HUES48 (cell line): ENCODE data around the gene WDR19.

Source experiments
- H3K27ac ChIP-seq: one replicate; pipeline ENCODE4 v1.7.0; 2013; ENCODE audit warnings: low read depth, low read length, inconsistent platforms
- H3K27me3 ChIP-seq: 2 replicates; pipeline ENCODE4 v1.6.1; 2013; ENCODE audit warnings: mild to moderate bottlenecking, low read length; ENCODE audit not compliant: control insufficient read depth, insufficient read depth
- H3K36me3 ChIP-seq: 2 replicates; pipeline ENCODE4 v1.6.1; 2013; ENCODE audit warnings: low read length; ENCODE audit not compliant: control insufficient read depth, insufficient read depth
- H3K4me1 ChIP-seq: 2 replicates; pipeline ENCODE4 v1.6.1; 2013; ENCODE audit warnings: mild to moderate bottlenecking, low read length; ENCODE audit not compliant: control insufficient read depth, insufficient read depth
- H3K4me3 ChIP-seq: 2 replicates; pipeline ENCODE4 v1.5.1; 2013; ENCODE audit warnings: mild to moderate bottlenecking, low read depth, low read length
- H3K9ac ChIP-seq: 2 replicates; pipeline ENCODE4 v1.6.1; 2013; ENCODE audit warnings: mild to moderate bottlenecking, low read depth, low read length, moderate library complexity
- H3K9me3 ChIP-seq: 2 replicates; pipeline ENCODE4 v1.6.1; 2013; ENCODE audit warnings: low read length; ENCODE audit not compliant: control insufficient read depth, insufficient read depth

WDR19 gene

GRCh38 chr4:39324446-39324845 is 142.1 kb downstream of the WDR19 start:
- H3K27ac ChIP-seq, result no peak overlapping the region
- no peaks in the 10 kb centered on the region for H3K9me3 ChIP-seq
- H3K4me1 ChIP-seq, result no peaks in the 10 kb centered on the region
- no peaks in the 10 kb centered on the region for H3K27me3 ChIP-seq
- no peak overlapping the region for H3K4me3 ChIP-seq
- H3K9ac ChIP-seq, result no peak overlapping the region
- peaks cover 75% of the 10 kb centered on the region for H3K36me3 ChIP-seq

- H3K4me3 ChIP-seq, result no peak overlapping the region
- no peaks in the 10 kb centered on the region for H3K9me3 ChIP-seq
- no peak overlapping the region for H3K9ac ChIP-seq
- no peak overlapping the region for H3K27ac ChIP-seq
- no peaks in the 10 kb centered on the region for H3K27me3 ChIP-seq
- no peaks in the 10 kb centered on the region for H3K4me1 ChIP-seq
- H3K36me3 ChIP-seq, result peaks cover 69% of the 10 kb centered on the region
Observed at GRCh38 chr4:39324897-39325613, 142.7 kb downstream of the WDR19 start.

GRCh38 chr4:39326468-39326977 is 144.2 kb downstream of the WDR19 start:
- peaks cover 54% of the 10 kb centered on the region for H3K36me3 ChIP-seq
- H3K9me3 ChIP-seq, result no peaks in the 10 kb centered on the region
- H3K9ac ChIP-seq, result no peak overlapping the region
- no peaks in the 10 kb centered on the region for H3K4me1 ChIP-seq
- no peaks in the 10 kb centered on the region for H3K27me3 ChIP-seq
- H3K4me3 ChIP-seq, result no peak overlapping the region
- H3K27ac ChIP-seq, result no peak overlapping the region

GRCh38 chr4:39330353-39330752 is 148.0 kb downstream of the WDR19 start:
- no peak overlapping the region for H3K9ac ChIP-seq
- H3K27ac ChIP-seq, result no peak overlapping the region
- H3K9me3 ChIP-seq, result no peaks in the 10 kb centered on the region
- no peak overlapping the region for H3K4me3 ChIP-seq
- H3K27me3 ChIP-seq, result no peaks in the 10 kb centered on the region
- H3K4me1 ChIP-seq, result no peaks in the 10 kb centered on the region
- peaks cover 22% of the 10 kb centered on the region for H3K36me3 ChIP-seq

- Histone ChIP-seq H3K9me3 (no peaks in the 10 kb centered on the region), H3K36me3 (peaks cover 15% of the 10 kb centered on the region), H3K4me3 (no peak overlapping the region), H3K9ac (no peak overlapping the region), H3K4me1 (no peaks in the 10 kb centered on the region), H3K27me3 (no peaks in the 10 kb centered on the region), H3K27ac (no peak overlapping the region)
Observed at GRCh38 chr4:39331191-39331590, 148.9 kb downstream of the WDR19 start.
